ENCODE data around the gene NPTN. TPM values are rescaled to one million over a fixed set of nuclear protein-coding genes. Genes with fewer than 3 reads are reported as not detected.

NPTN gene
- total and polyA plus RNA-seq, 9 of the 15 experiments (the other 6 are each of a cell fraction or from before 2014, with no cell fraction given) = 9.6 to 48.5 (median 21.7) TPM

GRCh38 chr15:73518876-73519733 lies 114.1 kb downstream of the NPTN start:
- DNase-seq (ENCODE audit: extremely low read depth in 1 of 4, low spot score in 3 of 4) = no peak
- Histone ChIP-seq H3K27me3 (ENCODE audit: control insufficient read depth in 2 of 2, insufficient read depth in 2 of 2, low read length in 2 of 2) (no peaks in the 10 kb centered on the region), H3K79me2 (ENCODE audit: control insufficient read depth, insufficient read depth, low read length) (no peaks in the 10 kb centered on the region), H3K9ac (ENCODE audit: insufficient read depth in 1 of 2, low read depth in 2 of 2, low read length in 2 of 2) (no peak overlapping the region), H3K4me3 (no peak overlapping the region), H3K27ac (ENCODE audit: extremely low read depth, low read depth, low read length) (no peak overlapping the region), H2AFZ (ENCODE audit: low read depth, low read length) (no peak overlapping the region), H3K4me1 (replicated peaks in 1 of 2; ENCODE audit: control insufficient read depth in 2 of 2, insufficient read depth in 2 of 2, low read length in 2 of 2) (peaks cover 0 to 2% of the 10 kb centered on the region in 2 experiments; a peak in 1 of 5 replicates), H3K4me2 (ENCODE audit: insufficient read depth, low read length) (no peak overlapping the region), H3K9me1 (ENCODE audit: control insufficient read depth, insufficient read depth, low read length) (no peaks in the 10 kb centered on the region), H3K9me3 (replicated peaks; ENCODE audit: control insufficient read depth, insufficient read depth, low read depth, low read length) (no peaks in the 10 kb centered on the region; the same call in 1 of the 2 replicates), H3K36me3 (ENCODE audit: control insufficient read depth, insufficient read depth, low read length) (no peaks in the 10 kb centered on the region), H4K20me1 (replicated peaks; ENCODE audit: control insufficient read depth, insufficient read depth, low read length) (no peaks in the 10 kb centered on the region)
- ChIA-PET POLR2A (no interaction called here), CTCF (ENCODE audit: low intra/inter-chr PET ratio) (no interaction called here)
- WGBS (ENCODE audit: insufficient coverage, low coverage, missing lambda C conversion rate) = 6% methylated on average over 5 of the region's 5 CpGs
- no peak for ATAC-seq
- in situ Hi-C loops (cut with MboI) = no loop called here
- FAIRE-seq = no peak
- intact Hi-C loops (cut with micrococcal nuclease) = no loop called here
- BruUV-seq (replicated peaks) = no TSS peak
- TF ChIP-seq ZNF124 (CRISPR knock-in tag; IDR thresholded peaks at IDR 0.05) = no peak
- no peak for TF ChIP-seq NONO (IDR thresholded peaks at IDR 0.05; ENCODE audit: low read depth in 2 of 2, low read length in 1 of 2)
- no peak for TF ChIP-seq HMGXB4 (CRISPR knock-in tag; IDR thresholded peaks at IDR 0.05)
- TF ChIP-seq EGR1 (conservative IDR thresholded peaks at IDR 0.05) = no peak
- no peak for TF ChIP-seq COPS2 (conservative IDR thresholded peaks at IDR 0.05)
- TF ChIP-seq SIN3B (IDR thresholded peaks at IDR 0.05; ENCODE audit: low read depth) = no peak
- TF ChIP-seq NUFIP1 (IDR thresholded peaks at IDR 0.05; ENCODE audit: partially characterized antibody) = no peak
- no peak for TF ChIP-seq HOMEZ (CRISPR knock-in tag; IDR thresholded peaks at IDR 0.05)
